ENCODE data around the gene MRPL16. TPM values are rescaled to one million over a fixed set of nuclear protein-coding genes. Genes with fewer than 3 reads are reported as not detected.
A peak's percentile ranks its signal among the peaks of the same experiment; 100 is the strongest.

Gene MRPL16
- polyA plus RNA-seq, 1 of the 3 experiments (the other 2 are of a cell fraction), result 77.6 TPM

GRCh38 chr11:59810189-59810910, at the start of gene MRPL16 (continued):
- peak; percentile 32; the same call in 1 of the 2 replicates for TF ChIP-seq FOXJ3 (CRISPR knock-in tag; IDR thresholded peaks at IDR 0.05)
- TF ChIP-seq GATA2 (CRISPR knock-in tag; IDR thresholded peaks at IDR 0.05), result no peak
- TF ChIP-seq USF1 (IDR thresholded peaks at IDR 0.05; ENCODE audit: borderline replicate concordance, low read depth), result peak; percentile 45; the same call in 1 of the 2 replicates
- TF ChIP-seq IRF3 (IDR thresholded peaks at IDR 0.05; ENCODE audit: low read depth, low read length), result no peak

GRCh38 chr11:59859673-59860072, 49.1 kb upstream of the MRPL16 start:
- ChIA-PET POLR2A (no interaction called here), CTCF (interaction anchor here (1.2 kb wide), 1 partner anchor 37 kb away, joined by 3 read pairs; no protein-coding TSS in a partner anchor)
- no peak overlapping the region for H3K9ac ChIP-seq
- no peaks in the 10 kb centered on the region for H3K9me3 ChIP-seq
- peaks cover 4% of the 10 kb centered on the region; the same call in 1 of the 2 replicates for H3K27me3 ChIP-seq (ENCODE audit: insufficient read depth)
- no peak for TF ChIP-seq GABPA (IDR thresholded peaks at IDR 0.05; ENCODE audit: low read depth)
- no peak for TF ChIP-seq MAX (IDR thresholded peaks at IDR 0.05; ENCODE audit: low read depth)
- no peak for TF ChIP-seq CHD2 (IDR thresholded peaks at IDR 0.05; ENCODE audit: low read length, partially characterized antibody)
- TF ChIP-seq FOXJ3 (CRISPR knock-in tag; IDR thresholded peaks at IDR 0.05), result no peak
- no peak for TF ChIP-seq ELF1 (IDR thresholded peaks at IDR 0.05)
- TF ChIP-seq RXRA (IDR thresholded peaks at IDR 0.05; ENCODE audit: borderline replicate concordance, low read depth), result no peak
- TF ChIP-seq MXI1 (IDR thresholded peaks at IDR 0.05; ENCODE audit: low read depth, low read length), result no peak
- TF ChIP-seq REST (IDR thresholded peaks at IDR 0.05; ENCODE audit: low read depth, low read length), result no peak
- TF ChIP-seq MEF2A (IDR thresholded peaks at IDR 0.05; ENCODE audit: borderline replicate concordance, low read depth), result no peak
- TF ChIP-seq EP300 (IDR thresholded peaks at IDR 0.05; ENCODE audit: borderline replicate concordance in 1 of 2, low read depth in 1 of 2, low read length in 1 of 2), result no peak
- no peak for TF ChIP-seq PBX3 (IDR thresholded peaks at IDR 0.05)
- no peak for TF ChIP-seq RFX5 (IDR thresholded peaks at IDR 0.05; ENCODE audit: low read length)
- TF ChIP-seq GATA2 (CRISPR knock-in tag; IDR thresholded peaks at IDR 0.05), result no peak
- TF ChIP-seq RCOR1 (IDR thresholded peaks at IDR 0.05; ENCODE audit: low read length), result no peak
- TF ChIP-seq CTCF (IDR thresholded peaks at IDR 0.05), result no peak
- TF ChIP-seq TEAD4 (IDR thresholded peaks at IDR 0.05; ENCODE audit: borderline replicate concordance, insufficient read depth), result no peak
- no peak for TF ChIP-seq YY1 (IDR thresholded peaks at IDR 0.05; ENCODE audit: low read depth)
- H4K20me1 ChIP-seq (ENCODE audit: insufficient read depth), result no peaks in the 10 kb centered on the region
- H3K4me2 ChIP-seq, result no peak overlapping the region
- H3K36me3 ChIP-seq (replicated peaks in 1 of 2; ENCODE audit: control insufficient read depth in 1 of 2, insufficient read depth in 2 of 2, low read length in 1 of 2), result no peaks in the 10 kb centered on the region
- H3K79me2 ChIP-seq (ENCODE audit: insufficient read depth), result no peaks in the 10 kb centered on the region
- H3K4me1 ChIP-seq (ENCODE audit: control insufficient read depth in 1 of 2, insufficient read depth in 2 of 2, low read depth in 1 of 2, low read length in 1 of 2), result peaks cover 0 to 11% of the 10 kb centered on the region in 2 experiments; a peak in 1 of 4 replicates
- DNase-seq, result no peak
- no peak overlapping the region for H3K4me3 ChIP-seq (ENCODE audit: low read depth in 2 of 2, low read length in 1 of 2)
- H3K9me2 ChIP-seq, result no peaks in the 10 kb centered on the region
- H3K27ac ChIP-seq (ENCODE audit: low read depth in 2 of 2, low read length in 1 of 2), result no peak overlapping the region
- H3F3A ChIP-seq (replicated peaks; ENCODE audit: insufficient read depth), result no peaks in the 10 kb centered on the region
- H2AFZ ChIP-seq (ENCODE audit: low read depth), result no peak overlapping the region
